GM23338 (cell line): ENCODE data around the gene RGPD8. TPM values are rescaled to one million over a fixed set of nuclear protein-coding genes. Genes with fewer than 3 reads are reported as not detected.
"Not testable (repeated sequence)": the region's sequence is repeated elsewhere in the genome, so short reads cannot be mapped to it uniquely, and the experiment has no call there.

ENCODE experiments used
- ATAC-seq: fragments of 200-7000 bp; cut with Tn5 transposase; 3 replicates; pipeline ENCODE4 v1.9.1; 2020
- DNase-seq: peaks from one replicate; pipeline ENCODE4 v3.0.0-alpha.2; 2015; ENCODE audit warnings: low spot score
- H2AFZ ChIP-seq: fragments of 200-600 bp; sonication (generic); 2 replicates; pipeline ENCODE4 v1.8.0; 2016; ENCODE audit warnings: antibody characterized with exemption, mild to moderate bottlenecking, moderate library complexity
- H3F3A ChIP-seq: fragments of 200-600 bp; sonication (generic); replicated peaks from 2 replicates; pipeline ENCODE4 v1.8.0; 2017; ENCODE audit warnings: antibody characterized with exemption, mixed run types, low read depth
- H3K27ac ChIP-seq: fragments of 200-600 bp; sonication (generic); 2 replicates; pipeline ENCODE4 v1.6.1; 2016; ENCODE audit warnings: low read depth
- H3K27me3 ChIP-seq: fragments of 200-600 bp; sonication (generic); 2 replicates; pipeline ENCODE4 v1.8.0; 2016; ENCODE audit warnings: mild to moderate bottlenecking, mixed run types, moderate library complexity; ENCODE audit not compliant: insufficient read depth
- H3K36me3 ChIP-seq: fragments of 200-600 bp; sonication (generic); 2 replicates; pipeline ENCODE4 v1.8.0; 2016; ENCODE audit warnings: mild to moderate bottlenecking; ENCODE audit not compliant: insufficient read depth
- H3K4me1 ChIP-seq: fragments of 200-600 bp; sonication (generic); 2 replicates; pipeline ENCODE4 v1.8.0; 2016; ENCODE audit warnings: mild to moderate bottlenecking, moderate library complexity; ENCODE audit not compliant: insufficient read depth
- H3K4me2 ChIP-seq: fragments of 200-600 bp; sonication (generic); 2 replicates; pipeline ENCODE4 v1.7.1; 2017; ENCODE audit warnings: mixed run types
- H3K4me3 ChIP-seq: fragments of 200-600 bp; sonication (generic); 2 replicates; pipeline ENCODE4 v1.6.1; 2016; ENCODE audit warnings: mixed run types
- H3K79me2 ChIP-seq: fragments of 200-600 bp; sonication (generic); replicated peaks from 2 replicates; pipeline ENCODE4 v1.8.0; 2017; ENCODE audit warnings: mild to moderate bottlenecking; ENCODE audit not compliant: insufficient read depth
- H3K9me2 ChIP-seq: fragments of 200-600 bp; sonication (generic); 2 replicates; pipeline ENCODE4 v1.8.0; 2017; ENCODE audit not compliant: insufficient read depth
- H4K20me1 ChIP-seq: fragments of 200-600 bp; sonication (generic); replicated peaks from 2 replicates; pipeline ENCODE4 v1.8.0; 2017; ENCODE audit warnings: mild to moderate bottlenecking; ENCODE audit not compliant: insufficient read depth
- H3K27ac Mint-ChIP-seq: 2 replicates; pipeline ENCODE4 v1.8.0; 2020; ENCODE audit warnings: inconsistent platforms, mild to moderate bottlenecking, moderate library complexity, mixed read lengths
- H3K27me3 Mint-ChIP-seq: 3 replicates; pipeline ENCODE4 v1.8.0; 2022; ENCODE audit warnings: low read depth, mild to moderate bottlenecking, moderate library complexity, mixed read lengths, inconsistent platforms; ENCODE audit not compliant: insufficient read depth, poor library complexity
- H3K36me3 Mint-ChIP-seq: 3 replicates; pipeline ENCODE4 v1.8.0; 2021; ENCODE audit warnings: low read depth, mild to moderate bottlenecking, inconsistent platforms, moderate library complexity, mixed read lengths
- H3K4me1 Mint-ChIP-seq: 3 replicates; pipeline ENCODE4 v1.8.0; 2020; ENCODE audit warnings: mild to moderate bottlenecking, inconsistent platforms, mixed read lengths
- H3K4me3 Mint-ChIP-seq: 3 replicates; pipeline ENCODE4 v1.8.0; 2021; ENCODE audit warnings: moderate library complexity, mild to moderate bottlenecking, inconsistent platforms, mixed read lengths
- H3K9me3 Mint-ChIP-seq: 3 replicates; pipeline ENCODE4 v1.8.0; 2020; ENCODE audit warnings: moderate library complexity, mild to moderate bottlenecking, inconsistent platforms, mixed read lengths
- EZH2 ChIP-seq: fragments of 200-600 bp; sonication (generic); IDR thresholded peaks from one replicate; pipeline ENCODE4 v1.8.0; 2017; ENCODE audit warnings: antibody characterized with exemption, mild to moderate bottlenecking, low read depth; ENCODE audit not compliant: unreplicated experiment
- EZH2phosphoT487 ChIP-seq: fragments of 200-600 bp; sonication (generic); IDR thresholded peaks from one replicate; pipeline ENCODE4 v1.8.1; 2018; ENCODE audit warnings: antibody characterized with exemption; ENCODE audit not compliant: unreplicated experiment
- JUNB ChIP-seq: IDR thresholded peaks from one replicate; pipeline ENCODE4 v1.6.1; 2016; ENCODE audit warnings: antibody characterized with exemption; ENCODE audit not compliant: unreplicated experiment
- NANOG ChIP-seq: IDR thresholded peaks from 2 replicates; pipeline ENCODE4 v1.6.1; 2016; ENCODE audit warnings: antibody characterized with exemption, borderline replicate concordance
- STAT1 ChIP-seq: IDR thresholded peaks from one replicate; pipeline ENCODE4 v1.6.1; 2016; ENCODE audit warnings: antibody characterized with exemption; ENCODE audit not compliant: unreplicated experiment
- ZNF331 ChIP-seq: fragments of 250-450 bp; sonication (Bioruptor Pico); IDR thresholded peaks from 2 replicates; pipeline ENCODE4 v1.5.0; 2020; ENCODE audit warnings: low read depth, mild to moderate bottlenecking, moderate library complexity
- ZNF462 ChIP-seq: fragments of 250-450 bp; sonication (Bioruptor Pico); IDR thresholded peaks from 2 replicates; pipeline ENCODE4 v1.5.0; 2020; ENCODE audit warnings: mild to moderate bottlenecking, moderate library complexity
- long read RNA-seq: library from polyadenylated mRNA; unstranded; transcript quantifications from one replicate; pipeline ENCODE4 v2.0.0, GENCODE V29; 2020; ENCODE audit not compliant: unreplicated experiment
- polyA plus RNA-seq: library from polyadenylated mRNA; unstranded; fragments of >200 nt; fragmentation: Nextera tagmentation; extraction: Ambion mirVana; gene quantifications from 2 replicates; pipeline ENCODE4 v1.2.1, GENCODE V29; 2016
- total RNA-seq: library from RNA; depleted of rRNA; stranded (reverse); fragments of >200 nt; shearing (Covaris generic); gene quantifications from 2 replicates; pipeline ENCODE4 v1.2.3, GENCODE V29; 2014; rRNA removed
- TF ChIP-seq, protein P1 (sequence below), 2 experiments: fragments of 200-600 bp in 1 of 2; sonication (generic) in 1 of 2; conservative IDR thresholded peaks; 2 replicates each; pipeline versions ENCODE4 v1.5.1 to v1.6.1; 2016 to 2017; ENCODE audit warnings: antibody characterized with exemption in 2 of 2, low read depth in 2 of 2, mild to moderate bottlenecking in 2 of 2, moderate library complexity in 1 of 2
- TF ChIP-seq, protein P2 (sequence below): IDR thresholded peaks from 2 replicates; pipeline ENCODE4 v1.6.1; 2016; ENCODE audit warnings: antibody characterized with exemption

Gene RGPD8
- total RNA-seq (4.9 and 8.6 TPM in 2 replicates), polyA plus RNA-seq (0.54 and 1.1 TPM in 2 replicates)
- long read RNA-seq, partial matches to known transcripts = 3 of 4 reads
- long read RNA-seq, other reads (novel, unspliced or antisense) = 1 of 4 reads

GRCh38 chr2:112433480-112433879 lies at the start of gene RGPD8:
Gene RGPD8 (minus strand): TSS chr2:112433645. CDS start chr2:112433453, 192 bp downstream.
- H3K27ac ChIP-seq, H3K79me2 ChIP-seq, H3K27ac Mint-ChIP-seq, H3F3A ChIP-seq, H3K36me3 ChIP-seq, H3K27me3 ChIP-seq, H3K4me1 Mint-ChIP-seq, H3K27me3 Mint-ChIP-seq, H3K9me2 ChIP-seq, H3K9me3 Mint-ChIP-seq, H4K20me1 ChIP-seq, H3K36me3 Mint-ChIP-seq, H3K4me1 ChIP-seq: not testable (repeated sequence)
- TF ChIP-seq, protein P1, sequence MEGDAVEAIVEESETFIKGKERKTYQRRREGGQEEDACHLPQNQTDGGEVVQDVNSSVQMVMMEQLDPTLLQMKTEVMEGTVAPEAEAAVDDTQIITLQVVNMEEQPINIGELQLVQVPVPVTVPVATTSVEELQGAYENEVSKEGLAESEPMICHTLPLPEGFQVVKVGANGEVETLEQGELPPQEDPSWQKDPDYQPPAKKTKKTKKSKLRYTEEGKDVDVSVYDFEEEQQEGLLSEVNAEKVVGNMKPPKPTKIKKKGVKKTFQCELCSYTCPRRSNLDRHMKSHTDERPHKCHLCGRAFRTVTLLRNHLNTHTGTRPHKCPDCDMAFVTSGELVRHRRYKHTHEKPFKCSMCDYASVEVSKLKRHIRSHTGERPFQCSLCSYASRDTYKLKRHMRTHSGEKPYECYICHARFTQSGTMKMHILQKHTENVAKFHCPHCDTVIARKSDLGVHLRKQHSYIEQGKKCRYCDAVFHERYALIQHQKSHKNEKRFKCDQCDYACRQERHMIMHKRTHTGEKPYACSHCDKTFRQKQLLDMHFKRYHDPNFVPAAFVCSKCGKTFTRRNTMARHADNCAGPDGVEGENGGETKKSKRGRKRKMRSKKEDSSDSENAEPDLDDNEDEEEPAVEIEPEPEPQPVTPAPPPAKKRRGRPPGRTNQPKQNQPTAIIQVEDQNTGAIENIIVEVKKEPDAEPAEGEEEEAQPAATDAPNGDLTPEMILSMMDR (conservative IDR thresholded peaks at IDR 0.05; ENCODE audit: low read depth in 2 of 2) = peak; percentile 55 to 56
- ATAC-seq (peak; percentile 75), DNase-seq (peak; percentile 79)
- peak within 1 kb of the TSS; percentile 75 for H3K4me2 ChIP-seq
- 0 out of 2 replicates have a peak within 1 kb of the TSS, but pooled peaks have one; percentile 76 for H2AFZ ChIP-seq
- H3K4me3 Mint-ChIP-seq = peak within 1 kb of the TSS; percentile 76
- H3K4me3 ChIP-seq = peak within 1 kb of the TSS; percentile 60

- Histone ChIP-seq H3K79me2 (peaks cover 37% of the 10 kb centered on the region), H4K20me1 (peaks cover 14% of the 10 kb centered on the region; the same call in 1 of the 2 replicates), H3K36me3 (no peaks in the 10 kb centered on the region), H3K4me3 (peak overlapping the region; percentile 96), H3K27me3 (peaks cover 26% of the 10 kb centered on the region), H3K9me2 (no peaks in the 10 kb centered on the region), H3F3A (peaks cover 8% of the 10 kb centered on the region), H2AFZ (peak overlapping the region; percentile 99), H3K4me2 (peak overlapping the region; percentile 98), H3K27ac (no peak overlapping the region), H3K4me1 (peaks cover 6% of the 10 kb centered on the region)
- Mint-ChIP-seq H3K4me1 (peaks cover 14% of the 10 kb centered on the region), H3K36me3 (peaks cover 21% of the 10 kb centered on the region), H3K4me3 (peak overlapping the region; percentile 93), H3K9me3 (no peaks in the 10 kb centered on the region), H3K27ac (no peak overlapping the region), H3K27me3 (peaks cover 23% of the 10 kb centered on the region)
- ATAC-seq (peak; percentile 4), DNase-seq (peak; percentile 38)
- TF ChIP-seq, protein P2, sequence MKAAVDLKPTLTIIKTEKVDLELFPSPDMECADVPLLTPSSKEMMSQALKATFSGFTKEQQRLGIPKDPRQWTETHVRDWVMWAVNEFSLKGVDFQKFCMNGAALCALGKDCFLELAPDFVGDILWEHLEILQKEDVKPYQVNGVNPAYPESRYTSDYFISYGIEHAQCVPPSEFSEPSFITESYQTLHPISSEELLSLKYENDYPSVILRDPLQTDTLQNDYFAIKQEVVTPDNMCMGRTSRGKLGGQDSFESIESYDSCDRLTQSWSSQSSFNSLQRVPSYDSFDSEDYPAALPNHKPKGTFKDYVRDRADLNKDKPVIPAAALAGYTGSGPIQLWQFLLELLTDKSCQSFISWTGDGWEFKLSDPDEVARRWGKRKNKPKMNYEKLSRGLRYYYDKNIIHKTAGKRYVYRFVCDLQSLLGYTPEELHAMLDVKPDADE = no peak
- TF ChIP-seq EZH2 (no peak), EZH2phosphoT487 (no peak), STAT1 (no peak), NANOG (no peak), ZNF331 (CRISPR knock-in tag) (no peak), ZNF462 (no peak), JUNB (no peak)
Measured at GRCh38 chr2:112483042-112483473, 49.6 kb upstream of the RGPD8 start.
